ENCODE data around the gene SRPK3.

SRPK3 gene

GRCh38 chrX:153783378-153784013 is 2.7 kb downstream of the SRPK3 start:
- no peak overlapping the region for H3K27ac ChIP-seq (replicated peaks)
- no peak for DNase-seq (ENCODE audit: low read depth in 1 of 2, low spot score in 1 of 2)
- no peaks in the 10 kb centered on the region for H3K27me3 ChIP-seq (ENCODE audit: insufficient read depth, poor library complexity, severe bottlenecking)
- no peak overlapping the region for H3K4me3 ChIP-seq (replicated peaks; ENCODE audit: insufficient read depth, low read length)
- no peak for TF ChIP-seq CTCF (IDR thresholded peaks at IDR 0.05; ENCODE audit: insufficient read depth, low read length)
- no peak for TF ChIP-seq SPI1 (IDR thresholded peaks at IDR 0.05; ENCODE audit: borderline replicate concordance, low read depth)
- no peak for TF ChIP-seq REST (IDR thresholded peaks at IDR 0.05; ENCODE audit: insufficient replicate concordance, low read depth)
- no peak for TF ChIP-seq POLR2AphosphoS5 (IDR thresholded peaks at IDR 0.05; ENCODE audit: low read depth)
- no peak for TF ChIP-seq GABPA (IDR thresholded peaks at IDR 0.05; ENCODE audit: low read depth)

- H3K27ac ChIP-seq (replicated peaks), result no peak overlapping the region
- TF ChIP-seq SPI1 (IDR thresholded peaks at IDR 0.05; ENCODE audit: borderline replicate concordance, low read depth) (no peak), POLR2AphosphoS5 (IDR thresholded peaks at IDR 0.05; ENCODE audit: low read depth) (no peak)
- DNase-seq (ENCODE audit: low read depth in 1 of 2, low spot score in 1 of 2), result no peak
- no peaks in the 10 kb centered on the region for H3K27me3 ChIP-seq (ENCODE audit: insufficient read depth, poor library complexity, severe bottlenecking)
- H3K4me3 ChIP-seq (replicated peaks; ENCODE audit: insufficient read depth, low read length), result no peak overlapping the region
These were observed 3.6 kb downstream of the SRPK3 start for GRCh38 chrX:153784325-153784967.

- Histone ChIP-seq H3K27me3 (ENCODE audit: insufficient read depth, poor library complexity, severe bottlenecking) (no peaks in the 10 kb centered on the region), H3K27ac (replicated peaks) (no peak overlapping the region), H3K4me3 (replicated peaks; ENCODE audit: insufficient read depth, low read length) (no peak overlapping the region)
- no peak for TF ChIP-seq CTCF (IDR thresholded peaks at IDR 0.05; ENCODE audit: insufficient read depth, low read length)
- TF ChIP-seq REST (IDR thresholded peaks at IDR 0.05; ENCODE audit: insufficient replicate concordance, low read depth), result no peak
- no peak for TF ChIP-seq POLR2AphosphoS5 (IDR thresholded peaks at IDR 0.05; ENCODE audit: low read depth)
- no peak for TF ChIP-seq SPI1 (IDR thresholded peaks at IDR 0.05; ENCODE audit: borderline replicate concordance, low read depth)
- no peak for TF ChIP-seq GABPA (IDR thresholded peaks at IDR 0.05; ENCODE audit: low read depth)
- no peak for DNase-seq (ENCODE audit: low read depth in 1 of 2, low spot score in 1 of 2)
These were observed 5.8 kb downstream of the SRPK3 start for GRCh38 chrX:153786669-153787068.

GRCh38 chrX:153789654-153790053 is 8.8 kb downstream of the SRPK3 start:
- H3K4me3 ChIP-seq (replicated peaks; ENCODE audit: insufficient read depth, low read length), result no peak overlapping the region
- TF ChIP-seq CTCF (IDR thresholded peaks at IDR 0.05; ENCODE audit: insufficient read depth, low read length) (no peak), REST (IDR thresholded peaks at IDR 0.05; ENCODE audit: insufficient replicate concordance, low read depth) (no peak), GABPA (IDR thresholded peaks at IDR 0.05; ENCODE audit: low read depth) (no peak), POLR2AphosphoS5 (IDR thresholded peaks at IDR 0.05; ENCODE audit: low read depth) (no peak), SPI1 (IDR thresholded peaks at IDR 0.05; ENCODE audit: borderline replicate concordance, low read depth) (no peak)
- H3K27me3 ChIP-seq (ENCODE audit: insufficient read depth, poor library complexity, severe bottlenecking), result no peaks in the 10 kb centered on the region
- no peak for DNase-seq (ENCODE audit: low read depth in 1 of 2, low spot score in 1 of 2)
- no peak overlapping the region for H3K27ac ChIP-seq (replicated peaks)
